ENCODE measurements around the gene PLXDC1.

Gene PLXDC1

DNA sequence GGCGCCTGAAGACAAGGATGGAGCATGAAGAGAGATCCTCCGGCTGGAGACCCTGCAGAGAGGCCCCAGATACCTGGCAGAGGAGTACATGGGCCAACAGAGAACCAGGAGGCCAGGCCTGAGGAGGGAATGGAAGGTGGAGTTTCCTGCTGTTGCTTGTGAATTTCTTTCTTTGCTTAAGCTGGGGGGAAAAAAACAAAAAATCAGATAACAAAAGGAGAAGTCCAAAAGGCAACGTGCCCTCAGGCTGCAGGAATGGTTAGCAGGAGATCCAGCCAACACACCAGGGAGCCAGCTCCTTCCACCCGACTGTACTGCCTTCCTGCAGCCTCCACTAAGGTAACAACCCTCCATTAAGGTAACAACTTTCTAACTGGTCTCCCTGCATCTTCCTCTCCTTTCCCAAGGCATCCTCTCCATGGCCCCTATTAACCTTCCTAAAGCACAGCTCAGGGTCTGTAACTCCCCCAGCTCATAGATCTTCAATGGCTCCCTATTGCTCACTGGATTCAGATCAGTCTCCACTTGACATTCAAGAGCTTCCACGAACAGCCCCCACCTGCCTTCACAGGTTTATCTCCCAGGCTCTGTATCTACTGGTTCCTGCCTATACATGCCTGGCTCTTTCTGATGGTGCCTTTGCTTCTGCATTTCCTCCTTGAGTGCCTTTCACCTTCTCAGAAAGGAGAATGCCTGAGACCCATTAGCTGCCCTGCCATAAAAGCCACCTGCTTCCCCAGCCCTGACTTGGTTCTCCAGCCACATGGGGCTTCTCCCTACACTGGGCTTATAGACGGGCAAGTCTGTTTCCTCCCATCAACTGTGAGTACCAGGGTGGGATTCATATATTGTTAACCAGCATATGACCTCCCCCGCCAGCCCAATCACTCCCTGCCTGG lies 15.2 kb upstream of the PLXDC1 start:
- no peaks in the 10 kb centered on the region for H3K9me3 ChIP-seq (ENCODE audit: low read length)
- H3K9ac ChIP-seq (ENCODE audit: low read length) = no peak overlapping the region
- no peak overlapping the region for H3K27ac ChIP-seq (ENCODE audit: low read depth, low read length)
- no peaks in the 10 kb centered on the region for H3K36me3 ChIP-seq (ENCODE audit: insufficient read depth, low read length)
- H3K27me3 ChIP-seq (ENCODE audit: control insufficient read depth in 1 of 2, insufficient read depth in 2 of 2, low read length in 2 of 2) = no peaks in the 10 kb centered on the region
- H3K4me1 ChIP-seq (ENCODE audit: insufficient read depth, low read length) = peaks cover 5% of the 10 kb centered on the region
- no peak overlapping the region for H3K4me3 ChIP-seq (ENCODE audit: low read depth in 1 of 2, low read length in 2 of 2)

DNA sequence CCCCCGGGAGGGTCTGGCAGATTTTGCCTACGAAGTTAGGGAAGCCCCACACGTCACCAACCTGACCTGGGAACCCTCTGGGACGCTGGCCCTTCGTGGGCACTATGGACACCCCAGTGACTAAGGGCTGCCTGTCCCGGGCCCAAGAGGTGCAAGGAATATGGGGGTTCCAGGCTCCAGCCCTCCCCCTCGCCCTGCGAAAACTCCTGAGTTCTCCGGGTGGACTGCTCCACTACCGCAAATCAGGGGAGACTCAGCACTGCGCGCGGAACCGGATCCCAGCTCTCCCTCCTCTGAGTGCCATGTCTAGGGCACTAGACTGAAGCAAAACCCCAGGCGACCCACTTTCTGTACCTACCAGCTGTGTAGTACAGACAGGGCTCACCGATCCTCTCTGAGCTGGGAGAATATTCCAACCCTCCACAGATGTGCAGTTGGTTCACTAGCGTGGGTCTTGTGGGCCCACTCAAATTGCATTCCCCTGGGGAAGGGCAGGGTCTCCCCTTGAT lies 14.5 kb upstream of the PLXDC1 start, which contains the start of gene ARL5C:
TSS of gene ARL5C (minus strand) at position 321 of the 509 bp plus-strand sequence. CDS start 401 bp downstream, outside the sequence.
- peak within 1 kb of the TSS; percentile 9 to 94 for H3K4me3 ChIP-seq (ENCODE audit: low read depth in 1 of 2, low read length in 2 of 2)
- peak within 1 kb of the TSS; percentile 41 for H3K27ac ChIP-seq (ENCODE audit: low read depth, low read length)
- no peaks in the 10 kb centered on the region for H3K27me3 ChIP-seq (ENCODE audit: control insufficient read depth in 1 of 2, insufficient read depth in 2 of 2, low read length in 2 of 2)
- H3K9ac ChIP-seq (ENCODE audit: low read length) = peak within 1 kb of the TSS; percentile 87
- H3K36me3 ChIP-seq (ENCODE audit: insufficient read depth, low read length) = no peaks in the 10 kb centered on the region
- no peaks in the 10 kb centered on the region for H3K9me3 ChIP-seq (ENCODE audit: low read length)
- peaks cover 5% of the 10 kb centered on the region for H3K4me1 ChIP-seq (ENCODE audit: insufficient read depth, low read length)

DNA sequence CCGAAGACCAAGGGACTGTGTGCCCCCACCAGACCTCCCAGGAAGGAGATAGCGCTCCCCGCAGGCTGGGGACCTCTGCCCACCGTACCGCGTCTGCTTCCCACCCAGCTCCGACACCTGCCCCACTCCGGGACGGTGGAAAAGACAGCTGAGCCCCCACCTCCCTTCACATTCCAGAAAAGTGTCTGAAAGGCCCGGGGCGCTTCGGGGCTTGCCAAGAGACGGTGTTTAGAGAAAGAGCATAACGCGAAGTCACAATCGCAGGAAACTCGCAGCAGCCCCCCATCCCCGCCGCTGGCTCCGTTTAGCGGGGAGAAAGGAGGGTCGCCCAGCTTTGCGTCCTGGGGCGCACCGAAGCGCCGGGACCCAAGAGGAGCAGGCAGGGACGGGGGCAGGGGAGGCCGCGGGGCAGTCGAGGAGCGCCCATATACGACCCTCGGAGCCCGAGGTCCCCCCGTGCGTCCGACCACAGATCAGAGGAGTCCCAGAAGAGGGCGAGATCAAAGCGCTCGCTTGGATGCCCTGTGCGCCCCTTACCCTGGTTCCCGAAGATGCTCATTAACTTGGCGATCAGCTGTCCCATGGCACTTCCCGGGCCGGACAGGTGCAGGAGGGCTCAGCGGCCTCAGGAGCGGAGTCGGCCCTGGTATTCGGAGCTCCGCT lies 13.9 kb upstream of the PLXDC1 start:
- peaks cover 5% of the 10 kb centered on the region for H3K4me1 ChIP-seq (ENCODE audit: insufficient read depth, low read length)
- peak overlapping the region; percentile 87 for H3K9ac ChIP-seq (ENCODE audit: low read length)
- H3K36me3 ChIP-seq (ENCODE audit: insufficient read depth, low read length) = no peaks in the 10 kb centered on the region
- H3K27ac ChIP-seq (ENCODE audit: low read depth, low read length) = peak overlapping the region; percentile 41
- H3K4me3 ChIP-seq (ENCODE audit: low read depth in 1 of 2, low read length in 2 of 2) = peak overlapping the region; percentile 9 to 94
- no peaks in the 10 kb centered on the region for H3K27me3 ChIP-seq (ENCODE audit: control insufficient read depth in 1 of 2, insufficient read depth in 2 of 2, low read length in 2 of 2)
- H3K9me3 ChIP-seq (ENCODE audit: low read length) = no peaks in the 10 kb centered on the region

DNA sequence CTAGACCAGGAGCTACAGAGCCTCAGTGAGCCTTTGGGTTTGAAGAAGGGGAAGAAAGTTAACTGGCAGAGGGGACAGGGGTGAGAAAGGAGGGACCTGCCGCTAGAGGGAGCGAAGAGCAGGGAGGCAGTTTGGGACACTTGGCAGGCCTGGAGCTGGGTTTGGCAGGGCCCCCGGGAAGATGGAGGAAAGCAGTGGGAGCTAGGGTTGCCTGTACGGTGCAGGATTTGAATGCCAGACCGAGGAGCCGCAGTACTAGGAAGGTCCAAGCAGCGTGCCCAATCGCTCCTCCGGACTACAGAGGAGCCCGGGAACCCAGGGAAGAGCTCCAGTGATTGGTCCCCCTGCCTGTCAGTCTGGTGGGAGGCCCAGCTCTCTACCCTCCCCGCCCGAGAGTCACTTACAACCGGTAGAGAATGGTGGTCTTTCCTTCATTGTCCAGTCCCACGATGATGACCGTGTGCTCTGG lies 13.3 kb upstream of the PLXDC1 start:
- H3K4me1 ChIP-seq (ENCODE audit: insufficient read depth, low read length) = peaks cover 5% of the 10 kb centered on the region
- H3K27ac ChIP-seq (ENCODE audit: low read depth, low read length) = peak overlapping the region; percentile 41
- no peaks in the 10 kb centered on the region for H3K27me3 ChIP-seq (ENCODE audit: control insufficient read depth in 1 of 2, insufficient read depth in 2 of 2, low read length in 2 of 2)
- no peaks in the 10 kb centered on the region for H3K36me3 ChIP-seq (ENCODE audit: insufficient read depth, low read length)
- H3K4me3 ChIP-seq (ENCODE audit: low read depth in 1 of 2, low read length in 2 of 2) = peak overlapping the region; percentile 9 to 94
- H3K9me3 ChIP-seq (ENCODE audit: low read length) = no peaks in the 10 kb centered on the region
- H3K9ac ChIP-seq (ENCODE audit: low read length) = peak overlapping the region; percentile 87

DNA sequence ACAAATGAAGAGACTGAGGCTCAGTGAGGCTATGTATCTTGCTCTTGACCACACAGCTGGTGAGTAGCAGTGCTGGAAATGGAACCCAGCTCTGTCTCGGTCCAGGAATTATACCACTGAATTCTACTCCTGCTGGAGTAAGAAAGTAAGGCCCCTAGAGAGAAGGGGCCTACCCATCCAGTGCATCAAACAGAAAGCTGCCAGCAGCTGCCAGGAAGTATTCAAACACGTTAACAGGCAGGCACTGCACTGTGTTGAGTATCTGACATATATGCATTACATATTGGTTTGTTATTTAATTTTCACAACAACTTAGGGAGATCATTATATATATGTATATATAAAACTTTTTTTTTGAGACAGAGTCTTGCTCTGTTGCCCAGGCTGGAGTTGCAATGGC lies 10.5 kb upstream of the PLXDC1 start:
- H3K36me3 ChIP-seq (ENCODE audit: insufficient read depth, low read length) = no peaks in the 10 kb centered on the region
- no peaks in the 10 kb centered on the region for H3K9me3 ChIP-seq (ENCODE audit: low read length)
- H3K27me3 ChIP-seq (ENCODE audit: control insufficient read depth in 1 of 2, insufficient read depth in 2 of 2, low read length in 2 of 2) = no peaks in the 10 kb centered on the region
- H3K4me3 ChIP-seq (ENCODE audit: low read depth in 1 of 2, low read length in 2 of 2) = no peak overlapping the region
- no peak overlapping the region for H3K9ac ChIP-seq (ENCODE audit: low read length)
- H3K27ac ChIP-seq (ENCODE audit: low read depth, low read length) = no peak overlapping the region
- H3K4me1 ChIP-seq (ENCODE audit: insufficient read depth, low read length) = peaks cover 2% of the 10 kb centered on the region

DNA sequence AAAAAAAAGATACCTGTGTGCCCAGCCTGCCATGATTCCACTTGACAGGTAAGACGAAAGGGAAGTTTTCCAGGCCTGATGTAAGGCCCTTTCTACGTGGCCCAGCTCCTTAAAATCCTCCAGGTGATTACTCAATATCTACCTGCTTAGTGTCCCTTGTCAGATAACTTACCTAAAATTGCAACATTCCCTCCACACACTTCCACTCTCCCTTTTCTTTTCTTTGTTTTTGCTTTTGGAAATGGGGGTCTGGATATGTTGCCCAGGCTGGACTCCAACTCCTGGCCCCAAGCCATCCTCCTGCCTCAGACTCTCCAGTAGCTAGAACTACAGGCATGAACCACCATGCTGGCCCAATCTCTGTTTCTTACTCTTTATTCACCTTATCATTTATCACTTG lies 7.2 kb upstream of the PLXDC1 start:
- Histone ChIP-seq H3K9me3 (ENCODE audit: low read length) (no peaks in the 10 kb centered on the region), H3K27me3 (ENCODE audit: control insufficient read depth in 1 of 2, insufficient read depth in 2 of 2, low read length in 2 of 2) (no peaks in the 10 kb centered on the region), H3K4me3 (ENCODE audit: low read depth in 1 of 2, low read length in 2 of 2) (no peak overlapping the region), H3K9ac (ENCODE audit: low read length) (no peak overlapping the region), H3K36me3 (ENCODE audit: insufficient read depth, low read length) (no peaks in the 10 kb centered on the region), H3K27ac (ENCODE audit: low read depth, low read length) (no peak overlapping the region), H3K4me1 (ENCODE audit: insufficient read depth, low read length) (no peaks in the 10 kb centered on the region)

DNA sequence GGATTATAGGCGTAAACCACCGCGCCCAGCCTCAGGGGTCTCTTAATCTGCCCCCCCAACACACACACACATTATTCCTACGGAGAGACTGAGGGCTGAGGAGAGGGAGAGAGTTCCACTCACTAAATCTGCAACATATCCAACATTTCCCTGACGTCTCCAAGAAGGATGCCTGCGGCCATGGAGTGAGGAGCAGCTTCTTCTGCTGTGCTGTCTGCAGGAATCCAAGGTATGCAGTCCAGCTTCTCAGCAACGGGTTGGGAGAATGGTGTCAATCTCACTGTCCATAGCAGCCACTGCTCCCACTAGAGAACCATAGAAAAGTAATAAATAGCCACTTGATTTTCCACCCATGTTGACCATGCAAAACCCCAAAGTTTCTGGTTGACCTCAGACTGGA lies 5.1 kb upstream of the PLXDC1 start:
- H3K27me3 ChIP-seq (ENCODE audit: control insufficient read depth in 1 of 2, insufficient read depth in 2 of 2, low read length in 2 of 2) = peaks cover 0 to 5% of the 10 kb centered on the region in 2 donors
- no peaks in the 10 kb centered on the region for H3K9me3 ChIP-seq (ENCODE audit: low read length)
- H3K4me3 ChIP-seq (ENCODE audit: low read depth in 1 of 2, low read length in 2 of 2) = no peak overlapping the region
- no peaks in the 10 kb centered on the region for H3K36me3 ChIP-seq (ENCODE audit: insufficient read depth, low read length)
- no peak overlapping the region for H3K27ac ChIP-seq (ENCODE audit: low read depth, low read length)
- H3K9ac ChIP-seq (ENCODE audit: low read length) = no peak overlapping the region
- H3K4me1 ChIP-seq (ENCODE audit: insufficient read depth, low read length) = peaks cover 12% of the 10 kb centered on the region

DNA sequence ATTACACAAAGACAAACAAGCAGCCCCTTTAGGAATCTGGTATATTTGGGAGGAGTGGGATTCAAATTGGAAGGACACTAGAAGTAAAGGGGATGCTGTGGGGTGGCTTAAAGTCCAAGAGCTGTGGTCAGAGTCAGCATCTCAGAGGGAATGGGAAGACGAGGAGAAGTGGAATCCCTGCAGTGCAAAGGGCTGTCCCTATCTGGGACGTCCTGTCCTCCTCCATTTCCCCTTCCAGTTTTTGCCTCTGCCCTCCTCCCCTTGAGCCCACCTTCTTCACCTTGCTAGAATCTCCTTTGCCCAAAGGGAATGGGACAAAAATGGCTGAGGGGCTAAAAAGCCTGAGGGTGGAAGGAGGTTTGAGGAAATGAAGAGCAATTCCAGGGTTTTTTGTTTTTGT lies 4.2 kb upstream of the PLXDC1 start:
- H3K27me3 ChIP-seq (ENCODE audit: control insufficient read depth in 1 of 2, insufficient read depth in 2 of 2, low read length in 2 of 2) = peaks cover 4 to 11% of the 10 kb centered on the region in 2 donors
- H3K9me3 ChIP-seq (ENCODE audit: low read length) = no peaks in the 10 kb centered on the region
- no peaks in the 10 kb centered on the region for H3K36me3 ChIP-seq (ENCODE audit: insufficient read depth, low read length)
- no peak overlapping the region for H3K4me3 ChIP-seq (ENCODE audit: low read depth in 1 of 2, low read length in 2 of 2)
- no peak overlapping the region for H3K27ac ChIP-seq (ENCODE audit: low read depth, low read length)
- no peak overlapping the region for H3K9ac ChIP-seq (ENCODE audit: low read length)
- H3K4me1 ChIP-seq (ENCODE audit: insufficient read depth, low read length) = peaks cover 12% of the 10 kb centered on the region

DNA sequence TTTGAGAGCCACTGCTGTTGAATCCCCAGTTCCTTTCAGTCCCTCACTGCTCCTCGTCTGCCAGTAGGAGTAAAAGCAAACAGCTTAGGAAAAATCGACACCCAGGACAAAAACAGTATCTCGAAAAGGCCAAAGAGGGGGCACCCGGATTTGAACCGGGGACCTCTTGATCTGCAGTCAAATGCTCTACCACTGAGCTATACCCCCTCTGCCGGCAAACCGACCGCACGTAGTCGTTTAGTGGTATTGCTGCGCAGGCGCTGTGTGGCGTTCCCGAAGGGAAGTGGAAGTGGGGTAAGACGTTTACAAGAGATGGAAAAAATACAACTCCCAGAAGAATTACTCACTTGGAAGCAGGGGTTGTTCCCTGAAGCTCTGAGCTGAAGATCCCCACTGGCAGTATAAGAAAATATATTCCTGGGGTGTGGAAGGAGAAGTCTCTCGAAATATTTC lies 2.2 kb upstream of the PLXDC1 start:
- Histone ChIP-seq H3K27me3 (ENCODE audit: control insufficient read depth in 1 of 2, insufficient read depth in 2 of 2, low read length in 2 of 2) (peaks cover 11 to 20% of the 10 kb centered on the region in 2 donors), H3K4me1 (ENCODE audit: insufficient read depth, low read length) (peaks cover 12% of the 10 kb centered on the region), H3K9me3 (ENCODE audit: low read length) (no peaks in the 10 kb centered on the region), H3K27ac (ENCODE audit: low read depth, low read length) (peak overlapping the region; percentile 75), H3K4me3 (ENCODE audit: low read depth in 1 of 2, low read length in 2 of 2) (peak overlapping the region; percentile 93 to 99), H3K9ac (ENCODE audit: low read length) (peak overlapping the region; percentile 75), H3K36me3 (ENCODE audit: insufficient read depth, low read length) (no peaks in the 10 kb centered on the region)

DNA sequence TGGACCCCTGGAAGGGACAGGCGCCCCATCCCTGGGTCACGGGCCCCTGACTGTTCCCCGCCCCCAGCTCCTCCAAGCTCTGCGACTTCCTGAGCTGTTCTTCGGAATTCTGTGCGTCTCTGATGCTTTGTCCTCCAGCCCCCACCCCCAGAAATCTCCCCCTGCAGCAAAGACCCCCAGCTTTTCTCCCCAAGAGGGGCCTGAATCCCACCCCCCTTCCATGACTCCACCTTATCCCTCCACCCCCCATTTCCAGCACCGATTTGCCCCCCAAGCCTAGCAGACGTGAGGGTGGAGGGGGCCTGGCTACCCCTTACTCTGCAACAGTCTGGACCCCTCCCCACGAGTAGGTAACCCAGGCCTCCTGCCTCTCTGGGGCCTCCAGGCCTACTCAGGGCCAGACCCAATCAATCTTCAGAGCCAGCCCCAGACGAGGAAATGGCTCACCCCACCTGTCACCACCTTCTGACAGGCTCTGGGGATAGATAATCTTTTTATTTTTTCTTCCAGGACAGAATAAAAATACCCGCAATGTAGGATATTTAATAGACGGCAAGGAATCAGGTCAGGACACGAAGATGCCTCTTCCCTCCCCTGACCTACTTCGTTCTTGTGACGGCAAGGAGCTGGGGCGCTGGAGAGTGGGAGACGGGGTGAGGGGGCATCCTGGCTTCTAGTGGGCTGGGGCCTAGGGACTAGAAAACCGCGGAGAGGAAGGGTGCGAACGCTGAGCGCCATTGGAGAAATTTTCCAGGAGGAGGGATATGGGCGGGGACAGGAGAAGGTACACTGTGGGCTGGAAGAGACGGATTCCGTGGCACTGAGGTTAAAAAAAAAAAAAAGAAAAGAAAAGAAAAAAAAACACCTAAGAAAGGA lies 744 bp upstream of the PLXDC1 start:
- H3K27ac ChIP-seq (ENCODE audit: low read depth, low read length) = no peak overlapping the region
- H3K27me3 ChIP-seq (ENCODE audit: control insufficient read depth in 1 of 2, insufficient read depth in 2 of 2, low read length in 2 of 2) = peaks cover 11 to 20% of the 10 kb centered on the region in 2 donors

More for the DNA sequence above, 744 bp upstream of the PLXDC1 start:
- no peaks in the 10 kb centered on the region for H3K9me3 ChIP-seq (ENCODE audit: low read length)
- H3K4me1 ChIP-seq (ENCODE audit: insufficient read depth, low read length) = peaks cover 12% of the 10 kb centered on the region
- peak overlapping the region in 1 of 2 donors; percentile 99 for H3K4me3 ChIP-seq (ENCODE audit: low read depth in 1 of 2, low read length in 2 of 2)
- no peaks in the 10 kb centered on the region for H3K36me3 ChIP-seq (ENCODE audit: insufficient read depth, low read length)
- H3K9ac ChIP-seq (ENCODE audit: low read length) = peak overlapping the region; percentile 6

Data from muscle layer of colon (tissue), 2 donors.